Esophagus (tissue), 2 donors: Measurements from ENCODE around the gene HAVCR1. TPM values are rescaled to one million over a fixed set of nuclear protein-coding genes. Genes with fewer than 3 reads are reported as not detected.
"Not testable (repeated sequence)": the region's sequence is repeated elsewhere in the genome, so short reads cannot be mapped to it uniquely, and the experiment has no call there.

Source experiments
- H3K27ac ChIP-seq, 2 donors: one replicate each; pipeline ENCODE4 v1.5.1; 2013; ENCODE audit warnings: low read depth in 2 of 2, mild to moderate bottlenecking in 2 of 2, inconsistent platforms in 1 of 2, low read length in 1 of 2, moderate library complexity in 1 of 2
- H3K27me3 ChIP-seq, 2 donors: one replicate each; pipeline ENCODE4 v1.6.1; 2013; ENCODE audit warnings: low read length in 2 of 2, control low read depth in 1 of 2, mild to moderate bottlenecking in 1 of 2; ENCODE audit not compliant: insufficient read depth in 2 of 2, control insufficient read depth in 1 of 2
- H3K36me3 ChIP-seq, 2 donors: one replicate each; pipeline ENCODE4 v1.6.1; 2013; ENCODE audit warnings: low read length in 1 of 2; ENCODE audit not compliant: control insufficient read depth in 2 of 2, insufficient read depth in 2 of 2
- H3K4me1 ChIP-seq, 2 donors: one replicate each; pipeline ENCODE4 v1.6.1; 2013; ENCODE audit warnings: low read length in 1 of 2; ENCODE audit not compliant: control insufficient read depth in 2 of 2, insufficient read depth in 2 of 2
- H3K4me3 ChIP-seq, 2 donors: one replicate each; pipeline ENCODE4 v1.5.1; 2013; ENCODE audit warnings: low read length in 2 of 2, mild to moderate bottlenecking in 2 of 2, low read depth in 1 of 2, moderate library complexity in 1 of 2
- H3K9me3 ChIP-seq, 2 donors: one replicate each; pipeline ENCODE4 v1.6.1; 2013; ENCODE audit warnings: mild to moderate bottlenecking in 2 of 2, low read depth in 1 of 2, low read length in 1 of 2, moderate library complexity in 1 of 2; ENCODE audit not compliant: control insufficient read depth in 2 of 2, insufficient read depth in 1 of 2
- WGBS, 2 donors: extraction: QIAGEN DNeasy Blood & Tissue Kit; methylation state at CpG; one replicate each; pipeline ENCODE4 v1.1.7; 2013; 5-methylcytosine and 5-hydroxymethylcytosine counted together
- polyA plus RNA-seq, 2 donors: library from polyadenylated mRNA; stranded (reverse); fragments of 200-250 nt; gene quantifications; one replicate each; pipeline ENCODE4 v1.2.3, GENCODE V29; 2013
- donor health status: healthy with polysubstance abuse.
- donor health status: Bipolar disorder and iron deficiency.

The HAVCR1 gene
- polyA plus RNA-seq, 2 donors: not detected

GRCh38 chr5:157051604-157052245 is 7.2 kb downstream of the HAVCR1 start:
- 79 to 81% methylated on average over 7 of the region's 7 CpGs for whole genome bisulfite sequencing, 2 donors
- H3K27ac ChIP-seq: no peak overlapping the region
- H3K36me3 ChIP-seq: no peaks in the 10 kb centered on the region
- no peaks in the 10 kb centered on the region for H3K4me1 ChIP-seq
- H3K27me3 ChIP-seq: no peaks in the 10 kb centered on the region
- H3K4me3 ChIP-seq: no peak overlapping the region
- no peaks in the 10 kb centered on the region for H3K9me3 ChIP-seq

DNA sequence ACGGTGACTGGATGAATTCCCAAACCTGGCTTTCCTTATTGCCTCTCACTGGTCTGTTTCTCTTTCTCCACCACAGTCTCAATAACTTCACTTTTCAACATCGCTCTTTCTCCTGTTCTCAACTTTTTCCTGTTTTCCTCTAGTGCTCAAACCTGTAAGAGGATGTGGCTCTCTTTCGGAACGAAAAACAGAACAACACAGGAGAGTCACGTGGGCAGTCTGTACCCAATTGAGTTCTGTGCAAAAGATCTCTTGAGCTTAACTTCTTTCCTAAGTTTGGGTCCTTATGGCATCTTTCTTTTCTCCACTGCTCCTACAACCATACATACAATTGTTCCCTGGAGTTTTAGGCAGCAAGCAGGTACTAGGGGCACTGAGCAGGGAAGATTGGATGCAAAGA is 8.9 kb downstream of the HAVCR1 start:
- Histone ChIP-seq H3K4me3 (no peak overlapping the region), H3K9me3 (no peaks in the 10 kb centered on the region), H3K27me3 (no peaks in the 10 kb centered on the region), H3K27ac (no peak overlapping the region), H3K36me3 (no peaks in the 10 kb centered on the region), H3K4me1 (no peaks in the 10 kb centered on the region)
- WGBS, 2 donors: 74 to 81% methylated on average over 5 of the region's 5 CpGs

- H3K9me3 ChIP-seq: no peaks in the 10 kb centered on the region
- H3K4me3 ChIP-seq: no peak overlapping the region
- H3K36me3 ChIP-seq: no peaks in the 10 kb centered on the region
- no peak overlapping the region for H3K27ac ChIP-seq
- WGBS, 2 donors: 41 to 46% methylated on average over 1 of the region's 1 CpG
- no peaks in the 10 kb centered on the region for H3K27me3 ChIP-seq
- H3K4me1 ChIP-seq: no peaks in the 10 kb centered on the region
Observed at GRCh38 chr5:157049605-157050004, 9.3 kb downstream of the HAVCR1 start.

DNA sequence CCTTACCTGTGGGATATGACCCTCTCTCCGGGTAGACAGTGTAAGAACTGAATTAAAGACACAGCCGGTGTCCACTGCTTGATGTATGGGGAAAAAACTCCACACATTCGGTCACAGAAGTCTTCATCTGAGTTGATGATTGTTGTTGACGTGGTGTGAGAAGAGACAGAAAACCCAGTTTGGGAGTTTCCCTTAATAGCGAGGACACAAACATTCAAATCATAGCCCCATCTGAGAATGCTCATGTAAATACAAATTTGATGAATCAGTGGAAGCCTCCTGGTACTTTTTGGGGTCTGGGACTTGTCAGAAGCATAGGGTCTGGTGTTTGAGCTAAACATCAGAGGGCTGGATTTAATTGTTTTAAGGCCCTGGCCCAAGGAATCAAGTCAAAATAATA is 11.0 kb downstream of the HAVCR1 start:
- 84 to 90% methylated on average over 5 of the region's 5 CpGs for WGBS, 2 donors
- H3K36me3 ChIP-seq: no peaks in the 10 kb centered on the region
- H3K4me1 ChIP-seq: no peaks in the 10 kb centered on the region
- H3K4me3 ChIP-seq: no peak overlapping the region
- no peaks in the 10 kb centered on the region for H3K9me3 ChIP-seq
- H3K27me3 ChIP-seq: no peaks in the 10 kb centered on the region
- no peak overlapping the region for H3K27ac ChIP-seq

- not testable (repeated sequence) for H3K4me1 ChIP-seq, H3K9me3 ChIP-seq, H3K27ac ChIP-seq, H3K36me3 ChIP-seq, H3K4me3 ChIP-seq, H3K27me3 ChIP-seq
- WGBS, 2 donors: 82 to 89% methylated on average over 4 of the region's 4 CpGs
Observed at GRCh38 chr5:157047016-157047415, 11.9 kb downstream of the HAVCR1 start.

DNA sequence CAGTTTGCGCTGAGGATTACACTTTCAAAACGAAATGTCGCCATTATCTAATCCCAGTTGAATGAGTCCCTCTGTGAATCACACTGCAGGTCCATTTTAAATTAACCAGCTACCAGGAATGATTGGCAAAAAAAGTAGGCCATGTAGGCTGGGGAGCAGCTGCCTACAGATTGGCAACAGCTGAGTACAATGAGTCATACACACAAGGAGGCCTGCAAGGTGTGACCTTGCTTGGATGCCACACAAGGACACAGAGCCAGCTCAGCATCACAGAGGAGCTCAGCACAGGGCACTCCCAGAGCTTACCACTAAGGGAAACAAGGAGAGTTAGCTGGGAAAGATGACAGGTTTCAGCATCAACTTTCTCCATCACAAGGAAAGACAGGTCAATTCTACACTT is 12.9 kb downstream of the HAVCR1 start:
- 45 to 65% methylated on average over 3 of the region's 3 CpGs for WGBS, 2 donors
- Histone ChIP-seq H3K27ac (no peak overlapping the region), H3K4me3 (no peak overlapping the region), H3K27me3 (no peaks in the 10 kb centered on the region), H3K4me1 (no peaks in the 10 kb centered on the region), H3K36me3 (no peaks in the 10 kb centered on the region), H3K9me3 (no peaks in the 10 kb centered on the region)

DNA sequence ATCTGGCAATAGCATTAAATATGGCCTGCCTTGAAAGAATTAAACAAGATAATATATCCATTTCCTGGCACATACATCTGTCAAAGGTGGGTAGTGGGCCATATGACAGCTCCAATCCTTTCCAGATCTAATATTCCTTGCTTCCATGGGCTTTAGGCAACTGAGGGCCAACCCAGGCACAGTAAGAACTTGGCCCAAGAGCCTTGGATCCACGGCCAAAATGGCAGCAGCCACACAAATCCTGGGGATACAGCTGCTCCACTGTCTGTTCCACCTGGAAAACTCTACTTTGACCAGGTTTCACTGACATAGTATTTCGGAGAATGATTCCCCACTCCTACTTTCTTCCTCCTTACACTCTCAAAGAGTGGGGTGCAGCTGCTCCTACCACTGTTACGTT is 13.3 kb downstream of the HAVCR1 start:
- H3K4me3 ChIP-seq: no peak overlapping the region
- WGBS, 2 donors: 45 to 51% methylated on average over 3 of the region's 3 CpGs

DNA sequence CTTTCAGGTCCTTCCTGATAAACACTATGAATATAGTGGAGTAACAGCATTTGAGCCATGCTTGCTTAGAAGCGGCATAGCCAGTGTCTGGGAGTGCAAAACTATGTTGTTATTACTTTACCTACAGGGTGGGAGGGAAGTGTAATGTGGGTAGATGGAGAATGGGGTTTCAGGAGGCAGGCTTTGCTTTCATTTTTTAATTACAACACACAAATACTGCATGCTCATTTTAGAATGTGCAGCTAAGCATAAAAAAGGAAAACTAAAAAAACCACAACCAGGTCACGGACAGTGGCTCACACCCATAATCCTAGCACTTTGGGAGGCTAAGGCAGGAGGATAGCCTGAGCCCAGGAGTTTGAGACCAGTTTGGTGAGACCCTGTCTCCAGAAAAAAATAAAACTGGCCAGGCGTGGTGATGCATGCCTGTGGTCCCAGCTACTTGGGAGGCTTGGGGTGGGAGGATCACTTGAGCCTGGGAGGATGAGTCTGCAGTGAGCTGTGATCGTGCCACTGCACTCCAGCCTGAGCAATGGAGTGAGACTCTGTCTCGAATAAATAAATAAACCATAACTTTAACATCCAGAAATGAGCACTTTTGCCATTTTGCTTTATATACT is 20.2 kb downstream of the HAVCR1 start:
- WGBS, 2 donors: 81% methylated on average over 5 of the region's 5 CpGs
- Histone ChIP-seq H3K36me3 (no peaks in the 10 kb centered on the region), H3K4me1 (no peaks in the 10 kb centered on the region), H3K4me3 (no peak overlapping the region), H3K27me3 (no peaks in the 10 kb centered on the region), H3K9me3 (no peaks in the 10 kb centered on the region), H3K27ac (no peak overlapping the region)

More for the DNA sequence above, 13.3 kb downstream of the HAVCR1 start:
- Histone ChIP-seq H3K27me3 (no peaks in the 10 kb centered on the region), H3K4me1 (no peaks in the 10 kb centered on the region), H3K9me3 (no peaks in the 10 kb centered on the region), H3K36me3 (no peaks in the 10 kb centered on the region), H3K27ac (no peak overlapping the region)

DNA sequence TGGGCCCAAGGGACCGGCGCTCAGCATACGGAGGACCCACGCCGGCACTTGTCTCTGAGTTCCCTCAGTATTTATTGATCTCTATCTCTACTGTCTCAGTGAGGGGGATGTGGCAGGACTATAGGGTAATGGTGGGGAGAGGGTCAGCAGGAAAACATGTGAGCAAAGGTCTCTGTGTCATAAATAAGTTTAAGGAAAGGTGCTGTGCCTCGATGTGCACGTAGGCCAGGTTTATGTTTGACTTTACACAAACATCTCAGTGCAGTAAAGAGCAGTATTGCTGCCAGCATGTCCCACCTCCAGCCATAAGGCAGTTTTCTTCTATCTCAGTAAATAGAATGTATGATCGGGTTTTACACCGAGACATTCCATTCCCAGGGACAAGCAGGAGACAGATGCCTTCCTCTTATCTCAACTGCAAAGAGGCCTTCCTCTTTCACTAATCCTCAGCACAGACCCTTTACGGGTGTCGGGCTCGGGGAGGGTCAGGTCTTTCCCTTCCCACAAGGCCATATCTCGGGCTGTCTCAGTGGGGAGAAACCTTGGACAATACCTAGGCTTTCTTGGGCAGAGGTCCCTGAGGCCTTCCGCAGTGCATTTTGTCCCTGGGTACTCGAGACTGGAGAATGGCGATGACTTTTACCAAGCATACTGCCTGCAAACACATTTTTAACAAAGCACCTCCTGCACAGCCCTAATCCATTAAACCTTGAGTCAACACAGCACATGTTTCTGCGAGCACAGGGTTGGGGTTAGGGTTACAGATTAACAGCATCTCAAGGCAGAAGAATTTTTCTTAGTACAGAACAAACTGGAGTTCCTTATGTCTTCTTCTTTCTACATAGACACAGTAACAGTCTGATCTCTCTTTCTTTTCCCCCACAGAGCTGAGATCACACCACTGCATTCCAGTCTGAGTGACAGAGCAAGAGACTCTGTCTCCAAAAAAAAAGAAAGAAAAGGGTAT is 24.5 kb downstream of the HAVCR1 start:
- H3K4me1 ChIP-seq, H3K4me3 ChIP-seq, H3K27me3 ChIP-seq, H3K36me3 ChIP-seq, H3K9me3 ChIP-seq, H3K27ac ChIP-seq: not testable (repeated sequence)
- 53 to 55% methylated on average over 17 of the region's 17 CpGs for WGBS, 2 donors
